Vagina (tissue), 2 donors: Measurements from ENCODE around the gene PHKG1.

ENCODE experiments used
- CTCF ChIP-seq, 3 experiments: fragments of 450-650 bp in 2 of 3; fragments of 200-600 bp in 1 of 3; sonication (generic) in 1 of 3; IDR thresholded peaks; one replicate each; pipeline ENCODE4 v1.5.1; 2017 to 2019; ENCODE audit warnings: antibody characterized with exemption in 3 of 3, mild to moderate bottlenecking in 2 of 3, moderate library complexity in 2 of 3
- POLR2A ChIP-seq, 2 donors: fragments of 450-650 bp; IDR thresholded peaks; one replicate each; pipeline ENCODE4 v1.6.1; 2017; ENCODE audit warnings: antibody characterized with exemption in 2 of 2, mild to moderate bottlenecking in 2 of 2, moderate library complexity in 2 of 2

- TF ChIP-seq POLR2A (IDR thresholded peaks at IDR 0.05) (no peak), CTCF (IDR thresholded peaks at IDR 0.05) (no peak)
Observed at GRCh38 chr7:56127241-56127975, 34.7 kb upstream of the PHKG1 start.
